Stimulated activated CD8-positive, alpha-beta memory T cell treated with anti-CD3 and anti-CD28 coated beads, Interleukin-12 subunit alpha, Interleukin-12 subunit beta, amount 100 ng/mL, for 4 hours (primary cell): ENCODE measurements around the gene LY6G6D.
A peak's percentile ranks its signal among the peaks of the same experiment; 100 is the strongest.

ENCODE experiments used
- DNase-seq: peaks from one replicate; pipeline ENCODE4 v3.0.0-alpha.2; 2020; ENCODE audit warnings: low read depth

Gene LY6G6D, protein sequence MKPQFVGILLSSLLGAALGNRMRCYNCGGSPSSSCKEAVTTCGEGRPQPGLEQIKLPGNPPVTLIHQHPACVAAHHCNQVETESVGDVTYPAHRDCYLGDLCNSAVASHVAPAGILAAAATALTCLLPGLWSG

DNA sequence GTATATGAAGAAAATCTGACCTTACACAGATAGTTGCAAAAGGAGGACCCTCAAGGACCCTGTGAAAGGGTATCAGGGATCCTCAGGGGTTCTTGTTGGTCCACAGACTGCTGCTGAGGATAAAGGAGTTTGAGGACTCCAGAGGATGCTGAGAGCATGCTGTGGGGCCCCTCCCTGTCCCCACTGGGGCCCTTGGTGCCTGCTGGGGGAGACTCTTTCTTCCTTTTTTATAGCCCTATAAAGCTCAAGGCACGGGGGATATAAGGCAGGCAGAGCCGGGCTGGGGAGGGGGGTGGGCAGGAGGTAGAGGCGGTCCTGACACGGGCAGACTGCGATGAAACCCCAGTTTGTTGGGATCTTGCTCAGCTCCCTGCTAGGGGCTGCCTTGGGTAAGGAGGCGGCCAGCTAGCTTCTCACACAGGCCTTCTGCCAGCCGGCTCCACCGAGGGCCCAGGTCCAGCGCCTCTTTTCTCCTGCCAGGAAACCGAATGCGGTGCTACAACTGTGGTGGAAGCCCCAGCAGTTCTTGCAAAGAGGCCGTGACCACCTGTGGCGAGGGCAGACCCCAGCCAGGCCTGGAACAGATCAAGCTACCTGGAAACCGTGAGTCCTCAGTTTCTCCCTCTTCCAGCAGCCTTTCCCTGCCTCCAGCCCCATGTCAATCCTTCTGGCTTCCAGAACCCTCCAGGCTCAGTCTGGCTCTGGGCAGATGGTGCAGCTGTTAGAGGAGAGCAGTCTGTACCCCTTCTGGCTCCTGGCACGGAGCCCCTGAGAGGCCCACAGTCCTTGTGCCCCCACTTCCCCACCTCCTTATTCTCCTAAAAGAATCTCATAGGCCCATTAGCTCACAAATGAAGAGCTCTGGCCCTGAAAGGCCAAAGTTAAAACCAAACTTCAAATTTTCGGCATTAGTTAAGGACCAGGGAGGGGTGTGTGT lies at the start of gene LY6G6D:
Gene LY6G6D (plus strand): TSS at position 327 of the 937 bp plus-strand sequence. CDS start 8 bp downstream, at position 335.
- no peak for DNase-seq

DNA sequence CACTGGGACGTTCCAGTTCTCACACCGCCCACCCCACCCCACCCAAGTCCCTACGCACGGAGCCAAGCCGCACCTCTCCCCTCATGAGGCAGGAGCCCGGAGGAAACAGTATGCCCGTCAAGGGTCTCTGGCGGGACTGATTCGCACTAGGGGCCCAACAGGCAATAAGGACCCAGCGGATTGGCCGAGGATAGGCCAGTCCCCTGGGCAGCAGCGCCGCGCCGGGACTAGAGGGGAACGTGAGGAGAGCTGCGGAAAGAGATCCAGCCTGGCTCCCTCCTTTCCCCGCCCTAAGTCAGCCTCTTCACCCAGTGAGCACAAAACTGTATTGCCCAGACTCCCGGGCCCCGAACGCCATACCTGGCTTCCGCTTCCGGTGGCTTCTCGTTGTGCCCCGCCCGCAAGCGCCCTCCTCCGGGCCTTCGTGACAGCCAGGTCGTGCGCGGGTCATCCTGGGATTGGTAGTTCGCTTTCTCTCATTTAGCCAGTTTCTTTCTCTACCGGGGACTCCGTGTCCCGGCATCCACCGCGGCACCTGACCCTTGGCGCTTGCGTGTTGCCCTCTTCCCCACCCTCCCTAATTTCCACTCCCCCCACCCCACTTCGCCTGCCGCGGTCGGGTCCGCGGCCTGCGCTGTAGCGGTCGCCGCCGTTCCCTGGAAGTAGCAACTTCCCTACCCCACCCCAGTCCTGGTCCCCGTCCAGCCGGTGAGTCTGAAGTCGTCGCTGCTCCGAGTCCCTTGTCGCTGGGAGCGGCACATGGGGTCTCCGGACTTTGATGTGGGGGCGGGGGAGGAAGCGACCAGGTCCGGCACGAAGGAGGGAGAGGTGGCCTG lies 49.4 kb upstream of the LY6G6D start, which contains the start of gene CSNK2B:
Gene CSNK2B (plus strand): TSS at position 580 of the 836 bp plus-strand sequence. CDS start 752 bp downstream, outside the sequence.
- DNase-seq: peak; percentile 97

DNA sequence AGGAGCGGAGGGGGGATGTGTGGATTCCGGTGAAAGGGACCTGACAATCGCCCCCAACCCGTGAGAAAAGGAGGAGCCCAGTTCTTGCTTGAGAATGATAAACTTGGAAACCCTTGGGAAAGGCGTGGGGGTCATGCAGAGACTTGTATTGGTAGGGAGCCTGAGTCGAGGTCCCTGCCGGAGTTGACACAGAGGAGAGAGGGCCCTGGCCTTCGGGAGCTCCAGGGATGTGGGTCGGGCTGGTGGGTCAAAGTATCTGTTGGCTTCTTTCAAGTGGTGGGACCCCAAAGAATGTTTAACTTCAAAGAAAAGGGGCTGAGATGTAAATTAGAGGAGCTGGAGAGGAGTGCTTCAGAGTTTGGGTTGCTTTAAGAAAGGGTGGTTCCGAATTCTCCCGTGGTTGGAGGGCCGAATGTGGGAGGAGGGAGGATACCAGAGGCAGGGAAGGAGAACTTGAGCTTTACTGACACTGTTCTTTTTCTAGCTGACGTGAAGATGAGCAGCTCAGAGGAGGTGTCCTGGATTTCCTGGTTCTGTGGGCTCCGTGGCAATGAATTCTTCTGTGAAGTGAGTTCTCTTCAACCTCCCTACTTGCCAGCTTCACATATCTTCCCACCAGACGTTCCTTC lies 48.7 kb upstream of the LY6G6D start:
- DNase-seq: no peak

DNA sequence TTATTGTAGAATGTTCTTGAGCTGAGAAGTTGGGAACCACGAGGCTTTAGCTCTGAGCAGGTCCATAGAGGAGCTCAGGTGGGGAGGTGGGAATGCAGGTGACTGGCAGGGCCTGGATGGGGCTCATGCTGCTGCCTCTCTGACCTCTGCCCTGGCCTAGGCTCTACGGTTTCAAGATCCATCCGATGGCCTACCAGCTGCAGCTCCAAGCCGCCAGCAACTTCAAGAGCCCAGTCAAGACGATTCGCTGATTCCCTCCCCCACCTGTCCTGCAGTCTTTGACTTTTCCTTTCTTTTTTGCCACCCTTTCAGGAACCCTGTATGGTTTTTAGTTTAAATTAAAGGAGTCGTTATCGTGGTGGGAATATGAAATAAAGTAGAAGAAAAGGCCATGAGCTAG lies 45.5 kb upstream of the LY6G6D start, which contains the start of gene LY6G5B:
Gene LY6G5B (plus strand): TSS at position 301 of the 400 bp plus-strand sequence. CDS start 975 bp downstream, outside the sequence.
- no peak for DNase-seq

DNA sequence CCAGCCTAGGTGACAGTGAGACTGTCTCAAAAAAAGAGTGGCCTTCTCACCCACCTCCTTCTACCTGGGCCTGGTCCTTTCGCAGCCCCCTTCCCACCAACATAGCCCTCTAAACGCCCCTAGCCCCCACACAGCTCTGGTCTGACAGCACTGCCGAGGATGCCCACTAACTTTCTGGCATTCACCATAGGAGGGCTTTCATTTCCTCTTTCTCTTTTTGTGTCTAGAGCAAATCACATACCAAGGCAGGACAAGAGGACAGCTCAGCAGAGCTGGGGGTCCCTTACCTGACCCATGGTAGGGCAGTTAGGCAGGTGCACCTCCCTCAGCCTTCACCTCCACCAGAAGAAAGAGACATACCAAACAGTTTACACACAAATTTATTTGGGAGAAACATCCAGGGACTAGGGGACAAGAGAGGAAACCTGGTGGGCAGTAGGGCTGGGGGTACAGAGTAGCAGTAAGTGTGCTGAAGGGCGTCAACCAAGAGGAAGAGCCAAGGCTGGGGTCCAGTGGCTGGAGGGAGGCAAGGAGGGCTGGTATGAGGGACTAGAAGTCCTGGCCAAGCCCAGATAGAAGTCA lies 38.7 kb upstream of the LY6G6D start:
- DNase-seq: no peak

DNA sequence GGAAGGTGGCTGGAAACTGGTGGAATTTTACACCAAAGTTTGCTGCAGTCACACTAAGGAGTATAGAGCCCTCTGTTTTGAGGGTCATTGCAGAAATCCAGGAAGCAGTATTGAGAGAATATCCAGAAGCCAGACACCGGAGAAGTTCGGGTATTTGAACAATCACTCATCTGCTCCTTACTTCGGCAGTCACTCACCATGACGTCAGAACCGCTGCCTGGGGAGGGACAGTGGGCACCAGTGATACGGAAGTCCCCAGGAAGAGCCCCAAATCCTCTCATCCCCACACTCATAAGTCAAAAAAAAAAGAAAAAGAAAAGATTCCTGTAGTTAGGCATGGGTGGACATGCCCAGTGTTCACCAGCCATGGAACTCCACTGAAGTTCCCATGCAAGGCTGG lies 38.2 kb upstream of the LY6G6D start:
- no peak for DNase-seq

DNA sequence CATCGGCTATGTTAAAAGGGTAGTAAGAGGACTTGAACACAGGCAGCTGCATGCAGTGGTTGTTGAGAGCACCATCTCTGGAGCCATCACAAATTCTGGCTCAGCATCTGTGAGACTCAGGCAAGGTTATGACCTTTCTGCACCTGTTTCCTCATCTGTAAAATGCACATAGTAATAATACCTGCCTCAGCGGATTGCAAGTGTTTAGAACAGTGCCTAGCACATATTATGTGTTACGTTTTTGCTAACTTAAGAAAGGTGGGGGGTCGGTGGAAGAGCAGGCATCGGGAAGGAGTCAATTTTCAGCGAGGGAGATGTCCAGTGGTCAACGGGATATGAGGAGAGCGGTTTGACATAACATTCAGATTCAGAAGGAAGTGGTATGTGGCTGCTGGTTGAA lies 37.2 kb upstream of the LY6G6D start:
- no peak for DNase-seq

DNA sequence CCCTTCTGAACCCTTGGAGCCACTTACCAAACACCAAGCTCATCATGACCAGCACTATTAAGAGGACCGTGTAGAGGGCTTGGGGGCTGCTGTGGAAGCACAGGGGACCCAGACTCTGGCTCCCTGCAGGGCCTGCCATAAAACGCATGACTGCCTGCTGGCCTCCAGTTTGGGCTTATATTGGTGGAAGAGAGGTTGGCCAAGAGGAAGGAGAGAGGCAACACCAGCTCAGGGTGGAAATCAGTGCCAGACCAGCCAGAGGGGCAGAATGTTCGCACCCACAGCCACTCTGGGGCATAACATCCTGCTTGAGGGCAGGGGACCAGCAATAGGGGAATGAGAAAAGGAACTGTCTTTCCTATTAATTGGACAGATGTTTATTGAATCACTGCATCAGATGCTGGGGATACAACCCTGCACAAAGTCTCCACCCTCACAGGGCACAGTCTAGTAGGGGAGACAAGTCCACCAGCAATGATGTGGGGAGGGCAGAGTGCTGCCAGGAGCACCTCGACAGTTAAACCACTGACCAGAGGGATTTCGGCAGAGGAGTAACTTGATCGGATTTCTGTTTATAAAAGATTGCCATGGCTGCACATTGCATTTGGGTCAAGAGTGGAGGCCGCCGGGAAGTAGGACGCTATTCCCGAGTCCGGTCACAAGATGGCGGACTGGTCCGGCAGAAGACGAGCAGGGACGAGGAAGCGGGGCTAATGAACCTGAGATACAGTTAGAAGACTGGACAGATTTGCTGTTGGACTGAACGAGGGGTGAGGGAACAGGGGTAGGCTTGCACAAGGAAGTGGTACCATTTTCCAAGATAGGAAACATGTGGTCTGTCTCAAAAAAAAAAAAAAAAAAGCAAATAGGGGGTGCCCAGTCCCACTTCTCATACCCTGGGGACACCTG lies 34.7 kb upstream of the LY6G6D start, which contains the start of gene LY6G5C:
Gene LY6G5C (minus strand): TSS at position 842 of the 909 bp plus-strand sequence. CDS start 694 bp downstream, at position 148.
- peak; percentile 32 for DNase-seq

DNA sequence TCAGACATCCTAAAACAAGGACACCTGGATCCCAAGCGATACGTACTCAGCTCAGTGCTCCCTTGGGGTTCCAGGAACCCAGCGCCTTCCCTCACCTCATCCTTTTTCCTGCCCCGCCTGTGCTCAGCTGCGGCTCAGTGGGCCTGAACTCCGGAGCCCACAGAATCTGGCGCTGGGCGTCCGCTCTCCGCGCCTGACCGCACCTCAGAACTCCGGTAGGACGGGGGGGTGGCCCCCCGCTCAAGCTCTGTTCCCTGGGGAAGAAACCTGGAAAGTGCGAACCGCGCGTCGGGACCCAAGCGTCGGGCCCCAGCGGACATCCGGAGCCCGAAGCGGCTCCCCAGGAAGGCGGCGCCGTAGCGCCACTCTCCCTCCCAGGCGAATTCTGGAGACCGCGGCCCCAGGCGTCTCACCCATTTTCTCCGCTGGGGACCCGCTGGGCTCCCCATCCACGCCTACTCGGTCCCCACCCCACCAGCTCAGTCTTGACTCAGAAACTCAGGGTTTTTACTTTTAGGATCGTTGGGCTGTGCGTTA lies 33.9 kb upstream of the LY6G6D start:
- no peak for DNase-seq

DNA sequence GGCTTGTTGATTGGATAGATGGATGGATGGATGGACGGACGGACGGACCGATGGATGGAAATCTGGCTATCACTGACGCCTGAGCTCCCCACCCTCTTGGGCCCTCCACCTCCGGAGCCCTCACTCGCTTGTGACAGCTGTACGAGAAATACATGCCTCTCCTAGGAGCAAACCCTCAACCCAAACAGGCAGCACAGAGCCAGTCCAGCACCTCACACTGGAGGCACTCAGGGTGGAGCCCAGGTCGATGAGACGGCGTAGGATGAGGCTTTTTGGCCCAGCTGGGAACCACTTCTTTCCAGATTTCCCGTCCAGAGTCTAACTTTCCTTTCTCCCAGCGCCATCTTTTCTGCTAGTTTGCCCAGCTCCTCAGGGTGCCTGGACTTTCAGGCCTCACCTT lies 31.6 kb upstream of the LY6G6D start:
- no peak for DNase-seq

DNA sequence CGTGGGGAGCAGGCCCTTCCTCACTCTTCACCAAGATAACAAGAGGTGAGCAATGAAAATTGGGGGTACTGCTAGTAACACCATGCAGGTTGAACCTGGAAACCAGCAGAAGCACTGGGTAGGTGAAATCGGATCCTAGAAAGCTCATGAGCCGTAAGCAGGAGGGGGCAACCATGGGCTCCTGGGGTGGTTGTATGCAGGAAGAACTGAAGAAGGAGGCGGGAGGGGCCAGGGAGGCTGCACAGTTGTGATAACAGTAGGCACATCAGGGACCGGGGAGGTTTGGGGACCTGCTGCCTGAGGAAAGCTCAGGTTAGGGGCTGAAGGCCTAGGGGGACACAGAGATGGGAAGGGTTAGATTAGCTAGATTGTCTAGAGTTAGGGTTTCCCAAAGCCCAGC lies 28.7 kb upstream of the LY6G6D start:
- no peak for DNase-seq

DNA sequence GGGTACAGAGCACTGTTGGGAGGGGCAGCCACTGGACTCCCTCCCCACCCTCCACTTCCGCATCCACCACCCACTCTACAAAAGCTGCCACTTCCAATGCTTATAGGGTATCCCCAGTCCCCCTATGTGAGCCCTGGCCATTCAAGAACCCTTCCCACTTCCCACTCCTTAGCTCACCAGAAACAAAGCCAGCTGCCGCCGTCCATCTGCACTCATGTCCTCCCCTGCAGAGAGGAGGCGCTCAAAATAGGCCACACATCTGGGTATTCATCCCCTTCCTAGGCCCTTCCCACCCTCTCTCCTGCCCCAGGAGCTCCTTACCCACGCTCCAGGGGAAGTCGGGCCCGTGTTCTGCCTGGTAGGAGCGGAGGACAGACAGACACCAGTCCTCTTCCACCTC lies 27.8 kb upstream of the LY6G6D start:
- no peak for DNase-seq

DNA sequence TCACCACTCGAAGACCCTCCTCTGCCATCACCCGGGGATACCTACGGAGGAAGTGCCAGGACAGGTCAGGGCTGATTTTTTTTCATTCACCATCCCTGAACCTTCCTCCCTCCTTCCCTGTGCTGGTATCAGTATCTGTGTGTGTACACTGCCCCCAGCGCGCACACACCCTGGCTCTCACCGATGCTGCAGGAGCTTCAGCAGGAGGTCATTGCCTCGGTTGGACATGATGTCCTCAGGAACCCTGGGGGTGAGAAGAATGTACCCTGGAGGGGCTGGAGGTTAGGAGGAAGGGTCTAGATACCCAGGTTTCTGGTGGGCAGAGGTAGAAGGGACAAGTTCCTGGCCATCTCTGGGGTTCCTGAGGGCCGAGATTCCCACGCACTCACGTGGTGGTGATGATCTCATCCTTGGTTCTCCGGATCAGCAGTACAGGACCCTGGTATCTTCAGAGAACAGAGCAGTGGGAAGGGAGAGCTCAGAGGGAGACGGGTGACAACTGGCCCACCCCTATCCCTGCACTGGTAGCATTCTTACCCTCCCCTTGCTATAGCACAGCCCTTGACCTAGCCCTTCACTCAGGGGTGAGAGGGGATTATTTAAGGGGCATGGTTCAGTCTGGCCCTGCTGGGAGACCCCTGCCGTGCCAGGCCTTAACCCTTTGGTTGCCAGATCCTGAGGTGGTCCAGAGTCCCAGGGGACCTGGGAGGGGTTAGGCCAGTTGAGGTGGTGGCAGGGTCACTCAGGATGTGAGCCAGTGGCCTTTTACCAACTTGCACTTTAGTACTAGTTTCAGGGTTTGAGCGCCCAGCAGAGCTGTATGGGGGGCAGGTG lies 27.1 kb upstream of the LY6G6D start:
- DNase-seq: no peak

DNA sequence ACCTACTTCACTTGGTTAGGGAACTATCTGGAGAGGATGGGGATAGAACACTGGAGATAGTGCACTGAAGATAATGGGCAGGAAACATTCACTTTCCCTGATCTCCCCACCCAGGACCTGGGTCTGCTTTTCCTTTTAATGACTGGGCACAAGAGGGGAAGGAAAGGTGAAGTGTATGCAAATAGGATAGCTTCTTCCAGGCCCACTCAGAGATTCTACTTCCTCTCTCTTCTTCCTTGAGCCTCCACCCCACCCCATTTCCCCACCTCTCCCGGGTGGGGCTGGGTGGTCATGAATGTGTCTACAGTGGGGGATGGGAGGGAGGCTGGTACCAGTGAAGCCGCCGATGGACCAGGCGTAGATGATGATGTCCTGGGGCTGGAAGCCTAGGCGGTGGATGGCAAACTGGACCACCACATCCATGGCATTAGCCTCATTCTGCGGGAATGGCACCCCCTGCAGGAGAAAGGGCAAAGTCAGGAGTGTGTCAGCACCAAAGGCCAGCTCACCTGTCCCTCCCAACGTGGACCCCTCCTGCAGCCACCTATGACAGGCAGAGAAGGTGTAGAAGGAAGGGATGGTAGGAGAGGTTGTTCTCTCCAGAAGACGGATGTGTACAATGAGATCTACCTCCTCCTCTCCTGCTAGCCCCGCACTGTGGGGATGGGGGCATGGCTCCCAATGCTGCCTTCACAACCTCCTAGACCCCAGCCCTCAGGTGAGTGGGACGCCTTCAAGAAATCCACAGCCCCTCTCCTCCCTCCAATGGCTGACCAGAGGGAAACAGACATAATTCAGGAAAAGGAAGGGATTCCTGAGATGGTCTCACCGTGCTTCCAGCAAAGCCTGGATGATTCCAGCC lies 25.7 kb upstream of the LY6G6D start:
- no peak for DNase-seq

DNA sequence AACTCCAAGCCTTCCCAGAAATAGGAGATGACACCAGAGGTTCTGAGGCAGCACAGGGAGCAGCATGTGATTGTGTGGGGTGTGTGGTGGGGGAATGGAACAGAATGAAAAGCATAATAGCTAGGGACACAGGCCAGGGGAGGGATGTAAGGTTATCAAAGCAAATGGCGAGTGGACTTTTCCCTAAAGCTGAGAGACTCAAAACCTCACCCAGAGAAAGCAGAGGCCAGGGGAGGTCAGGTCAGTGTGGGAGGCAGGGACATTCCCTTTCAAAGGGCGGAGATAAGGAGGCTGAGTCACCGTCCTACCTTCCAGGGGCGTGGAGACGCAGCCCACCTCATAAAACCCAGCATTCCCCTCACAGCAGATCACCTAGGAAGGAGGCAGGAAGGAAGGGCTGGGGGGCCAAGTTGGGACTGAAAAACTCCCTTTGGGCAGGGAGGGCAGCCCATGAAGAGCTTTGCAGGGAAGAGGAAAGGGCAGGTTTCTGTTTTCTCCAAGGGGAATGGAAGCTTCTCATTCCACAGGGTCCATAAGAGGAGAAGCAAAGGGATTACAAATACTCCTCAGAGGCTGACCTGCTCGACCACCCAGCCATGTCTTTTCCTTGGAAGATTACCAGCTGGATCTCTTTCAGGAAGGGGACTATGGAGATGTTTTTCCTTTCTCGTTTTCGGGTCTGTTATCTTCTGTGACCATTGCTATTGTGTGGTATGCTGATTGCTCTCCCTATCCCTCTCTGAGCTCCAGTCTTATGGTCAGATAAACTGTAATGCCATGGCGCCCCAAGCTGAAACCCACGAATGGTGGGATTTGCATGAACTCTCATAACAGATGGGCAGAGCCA lies 24.7 kb upstream of the LY6G6D start:
- no peak for DNase-seq

DNA sequence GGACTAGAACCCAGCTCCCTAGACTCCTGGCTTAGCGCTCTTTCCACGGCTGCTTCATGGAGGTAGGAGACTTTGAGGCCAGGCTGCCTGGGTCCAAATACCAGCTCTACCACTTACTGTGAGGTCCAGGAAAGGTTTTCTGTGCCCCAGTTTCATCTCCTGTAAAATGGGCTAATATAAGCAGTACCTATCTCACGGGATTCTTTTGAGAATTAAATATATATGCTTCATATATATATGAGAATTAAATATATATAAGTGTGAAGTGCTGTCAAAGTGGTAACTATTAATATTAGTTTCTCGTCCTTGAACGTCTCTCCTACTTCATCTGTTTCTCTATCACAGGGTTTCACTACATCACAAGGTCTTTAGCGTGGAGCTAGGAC lies 24.1 kb upstream of the LY6G6D start:
- DNase-seq: no peak

DNA sequence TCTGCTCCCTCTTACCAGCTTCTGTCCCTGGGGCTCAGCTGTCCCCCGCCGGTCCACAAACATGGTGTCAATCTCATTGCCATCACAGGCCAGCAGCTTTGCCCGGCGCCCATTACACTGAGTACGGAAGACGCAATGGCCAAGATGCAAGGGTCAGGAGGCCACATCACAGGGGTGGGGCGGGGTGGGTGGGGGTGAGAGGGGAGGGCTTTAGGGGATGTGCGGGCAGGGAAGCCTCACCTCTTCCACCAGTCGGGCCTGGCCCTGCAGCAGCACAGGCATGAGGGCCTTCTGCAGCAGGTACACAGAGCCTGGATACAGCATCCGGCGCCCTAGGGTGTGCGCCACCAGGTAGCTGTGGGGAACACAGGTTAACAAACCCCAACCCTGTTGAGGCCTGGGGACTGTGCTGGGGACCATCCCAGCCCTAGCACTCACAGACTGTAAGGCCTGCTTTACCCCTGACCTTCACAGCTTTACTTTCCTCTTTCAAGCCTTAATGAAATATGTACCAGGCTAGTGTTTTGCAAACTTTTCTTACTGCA lies 23.5 kb upstream of the LY6G6D start:
- no peak for DNase-seq
